HUES64 (cell line): ENCODE measurements around the gene ORC4.

ENCODE experiments used
- H3K27ac ChIP-seq: 2 replicates; pipeline ENCODE4 v1.7.0; 2013; ENCODE audit warnings: low read depth, low read length, inconsistent platforms
- H3K27me3 ChIP-seq: 2 replicates; pipeline ENCODE4 v1.6.1; 2013; ENCODE audit warnings: mild to moderate bottlenecking, low read length; ENCODE audit not compliant: insufficient read depth
- H3K36me3 ChIP-seq: 2 replicates; pipeline ENCODE4 v1.6.1; 2013; ENCODE audit warnings: mild to moderate bottlenecking, low read length; ENCODE audit not compliant: insufficient read depth
- H3K4me1 ChIP-seq: 2 replicates; pipeline ENCODE4 v1.6.1; 2013; ENCODE audit warnings: mild to moderate bottlenecking, low read length, moderate library complexity; ENCODE audit not compliant: insufficient read depth
- H3K4me3 ChIP-seq: 2 replicates; pipeline ENCODE4 v1.5.1; 2013; ENCODE audit warnings: mild to moderate bottlenecking, low read length, moderate library complexity
- H3K9ac ChIP-seq: 2 replicates; pipeline ENCODE4 v1.6.1; 2013; ENCODE audit warnings: mild to moderate bottlenecking, low read depth, low read length
- H3K9me3 ChIP-seq: 2 replicates; pipeline ENCODE4 v1.6.1; 2013; ENCODE audit warnings: low read depth, low read length; ENCODE audit not compliant: insufficient read depth
- WGBS: fragments of 150-250, 120-280 bp; methylation state at CpG from one replicate; pipeline ENCODE4 v1.1.7; 2013; ENCODE audit warnings: missing lambda C conversion rate; 5-methylcytosine and 5-hydroxymethylcytosine counted together

The ORC4 gene

DNA sequence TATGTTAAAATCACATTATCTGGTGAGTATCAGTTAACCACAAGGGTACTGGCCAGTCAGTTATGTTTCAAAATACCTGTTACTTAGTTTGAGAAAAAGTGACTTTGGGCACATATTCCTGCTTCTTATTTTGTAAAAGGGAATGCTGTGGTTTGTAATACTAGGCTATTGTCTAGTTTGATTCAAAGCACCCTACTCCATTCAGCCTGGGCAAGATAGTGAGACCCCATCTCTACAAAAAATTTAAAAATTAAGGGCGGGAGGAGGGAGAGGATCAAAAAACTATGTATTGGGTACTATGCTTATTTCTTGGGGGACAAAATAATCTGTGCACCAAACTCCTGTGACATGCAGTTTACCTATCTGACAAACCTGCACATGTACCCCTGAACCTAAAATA, 19.2 kb upstream of the ORC4 start:
- no CpG with 5 or more reads among the region's 1 CpG for WGBS
- Histone ChIP-seq H3K36me3 (no peaks in the 10 kb centered on the region), H3K4me1 (peaks cover 15% of the 10 kb centered on the region), H3K9ac (no peak overlapping the region), H3K27me3 (no peaks in the 10 kb centered on the region), H3K4me3 (no peak overlapping the region), H3K9me3 (no peaks in the 10 kb centered on the region), H3K27ac (no peak overlapping the region)

DNA sequence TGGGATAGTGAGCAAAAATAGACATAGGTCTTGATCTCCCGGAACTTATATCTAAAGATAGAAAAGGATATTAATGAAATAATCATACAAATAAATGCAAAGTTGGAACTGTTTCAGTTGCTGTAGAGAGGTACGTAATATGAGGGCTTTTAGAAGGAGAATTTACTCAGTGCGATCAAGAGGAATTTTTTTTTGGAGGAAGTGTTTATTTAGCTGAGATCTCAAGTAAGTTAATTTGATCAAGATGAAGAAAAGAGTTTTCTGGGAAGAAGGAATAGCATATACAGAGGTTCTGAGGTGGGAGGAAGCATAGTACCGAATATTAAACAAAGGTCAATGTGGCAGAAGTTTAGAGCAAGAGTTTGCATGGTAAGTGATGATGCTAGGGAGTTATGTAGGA, 11.7 kb upstream of the ORC4 start:
- Histone ChIP-seq H3K27ac (no peak overlapping the region), H3K9ac (no peak overlapping the region), H3K9me3 (no peaks in the 10 kb centered on the region), H3K36me3 (no peaks in the 10 kb centered on the region), H3K27me3 (no peaks in the 10 kb centered on the region), H3K4me1 (no peaks in the 10 kb centered on the region; the same call in 1 of the 2 replicates), H3K4me3 (no peak overlapping the region)
- 93% methylated on average over 3 of the region's 4 CpGs for WGBS

DNA sequence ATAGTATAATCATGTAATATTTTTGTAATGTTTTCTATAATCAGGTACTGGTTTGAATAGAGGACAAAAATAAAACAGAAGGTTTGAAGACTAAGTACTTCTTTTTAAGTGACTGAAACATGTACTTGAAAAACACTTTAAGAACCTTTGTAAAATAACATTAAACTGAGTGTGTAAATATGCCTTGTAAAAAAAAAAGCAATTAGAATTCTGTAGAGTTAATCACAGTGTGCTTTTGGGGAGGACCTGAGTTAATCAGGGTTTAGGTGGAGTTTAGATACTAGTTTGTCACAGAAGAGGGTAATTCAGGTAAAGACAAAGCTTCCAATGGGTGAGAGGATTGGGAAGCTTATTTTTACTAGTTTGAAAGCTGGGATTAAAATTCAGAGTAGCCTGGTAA, 10.6 kb upstream of the ORC4 start:
- no peaks in the 10 kb centered on the region for H3K9me3 ChIP-seq
- H3K36me3 ChIP-seq: no peaks in the 10 kb centered on the region
- H3K4me1 ChIP-seq: no peaks in the 10 kb centered on the region
- no peak overlapping the region for H3K9ac ChIP-seq
- H3K4me3 ChIP-seq: no peak overlapping the region
- H3K27me3 ChIP-seq: no peaks in the 10 kb centered on the region
- no peak overlapping the region for H3K27ac ChIP-seq

DNA sequence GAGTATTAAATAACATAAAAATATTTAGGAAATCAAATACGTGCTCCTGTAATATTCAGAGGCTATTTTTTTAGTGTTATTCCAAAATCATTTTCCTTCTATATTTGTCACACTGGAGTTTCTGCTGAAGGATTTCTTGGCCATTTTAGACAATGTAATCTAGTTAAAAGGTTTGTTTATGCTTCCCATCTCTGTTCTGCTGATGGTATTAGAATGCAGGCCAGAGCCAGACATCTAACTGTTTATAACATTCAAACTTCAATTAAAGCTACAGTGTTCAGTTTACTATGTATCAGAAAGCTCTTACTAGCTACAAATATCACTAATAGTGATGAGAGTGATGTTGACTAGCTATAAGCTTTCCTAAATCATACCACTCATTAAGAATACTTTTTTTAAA, 8.2 kb upstream of the ORC4 start:
- no peak overlapping the region for H3K9ac ChIP-seq
- no peaks in the 10 kb centered on the region for H3K9me3 ChIP-seq
- no peak overlapping the region for H3K4me3 ChIP-seq
- WGBS: no CpG with 5 or more reads among the region's 1 CpG
- no peaks in the 10 kb centered on the region for H3K27me3 ChIP-seq
- H3K4me1 ChIP-seq: no peaks in the 10 kb centered on the region
- 0 out of 2 replicates have a peak, but pooled peaks cover 3% of the 10 kb centered on the region for H3K36me3 ChIP-seq
- no peak overlapping the region for H3K27ac ChIP-seq

DNA sequence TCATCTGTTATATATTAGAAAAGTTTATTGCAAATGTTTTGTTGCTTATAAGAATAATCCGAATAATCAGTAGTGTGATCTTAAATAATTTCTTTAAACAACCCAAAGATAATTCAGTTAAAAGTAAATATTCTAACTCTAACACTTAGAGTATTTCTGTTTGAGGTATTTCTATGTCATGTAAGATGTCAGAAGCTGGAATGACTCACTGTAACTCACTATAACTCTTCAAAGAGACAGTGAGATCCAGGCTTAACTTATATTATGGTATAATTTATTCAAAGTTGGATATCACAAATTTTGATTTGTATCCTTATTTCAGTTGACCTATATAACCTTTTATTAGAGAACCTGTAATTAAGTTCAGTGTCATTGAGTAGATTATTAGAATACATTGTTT, 7.3 kb upstream of the ORC4 start:
- WGBS: no CpG with 5 or more reads among the region's 1 CpG
- Histone ChIP-seq H3K9me3 (no peaks in the 10 kb centered on the region), H3K36me3 (0 out of 2 replicates have a peak, but pooled peaks cover 3% of the 10 kb centered on the region), H3K27me3 (no peaks in the 10 kb centered on the region), H3K4me1 (peaks cover 6% of the 10 kb centered on the region), H3K9ac (no peak overlapping the region), H3K4me3 (no peak overlapping the region), H3K27ac (no peak overlapping the region)

DNA sequence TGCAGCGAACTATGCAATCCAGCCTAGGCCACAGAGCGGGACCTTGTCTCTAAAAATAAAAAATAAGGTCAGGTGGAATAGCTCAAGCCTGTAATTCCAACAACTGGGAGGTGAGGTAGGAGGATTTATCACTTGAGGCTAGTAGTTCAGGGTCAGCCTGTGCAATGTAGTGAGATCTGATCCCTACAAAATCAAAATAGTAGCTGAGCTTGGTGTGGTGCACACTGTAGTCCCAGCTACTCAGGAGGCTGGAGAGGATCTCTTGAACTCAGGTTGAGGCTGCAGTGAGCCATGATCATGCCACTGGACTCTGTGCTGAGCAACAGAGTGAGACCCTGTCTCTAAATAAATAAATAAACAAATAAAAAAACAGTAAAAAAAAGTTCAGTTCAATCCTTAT, 6.0 kb upstream of the ORC4 start:
- 96% methylated on average over 2 of the region's 2 CpGs for WGBS
- Histone ChIP-seq H3K4me3 (no peak overlapping the region), H3K27me3 (no peaks in the 10 kb centered on the region), H3K9ac (no peak overlapping the region), H3K27ac (no peak overlapping the region), H3K9me3 (no peaks in the 10 kb centered on the region), H3K4me1 (peaks cover 15% of the 10 kb centered on the region), H3K36me3 (0 out of 2 replicates have a peak, but pooled peaks cover 3% of the 10 kb centered on the region)

DNA sequence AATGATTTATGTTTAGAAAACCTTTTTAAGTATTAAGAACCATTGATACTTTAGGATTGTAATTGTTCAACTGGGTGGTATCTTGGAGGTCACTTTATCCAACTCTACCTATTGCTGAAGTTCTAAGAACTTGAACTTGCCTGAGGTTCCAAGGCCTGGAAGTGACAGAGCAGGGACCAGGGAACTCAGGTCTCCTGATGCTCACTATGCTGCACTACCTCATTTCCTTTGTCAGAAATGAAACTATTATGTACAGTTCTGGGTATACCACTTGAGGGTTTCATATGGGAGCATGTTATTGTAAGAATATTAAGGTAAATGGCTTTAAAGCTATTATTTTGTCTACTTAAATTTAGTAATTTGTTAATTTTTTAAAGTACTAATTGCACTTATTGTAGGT, 3.3 kb upstream of the ORC4 start:
- H3K27ac ChIP-seq: no peak overlapping the region
- no peak overlapping the region for H3K9ac ChIP-seq
- peaks cover 17% of the 10 kb centered on the region for H3K4me1 ChIP-seq
- 0 out of 2 replicates have a peak, but pooled peaks cover 3% of the 10 kb centered on the region for H3K36me3 ChIP-seq
- H3K4me3 ChIP-seq: no peak overlapping the region
- H3K9me3 ChIP-seq: no peaks in the 10 kb centered on the region
- H3K27me3 ChIP-seq: no peaks in the 10 kb centered on the region

DNA sequence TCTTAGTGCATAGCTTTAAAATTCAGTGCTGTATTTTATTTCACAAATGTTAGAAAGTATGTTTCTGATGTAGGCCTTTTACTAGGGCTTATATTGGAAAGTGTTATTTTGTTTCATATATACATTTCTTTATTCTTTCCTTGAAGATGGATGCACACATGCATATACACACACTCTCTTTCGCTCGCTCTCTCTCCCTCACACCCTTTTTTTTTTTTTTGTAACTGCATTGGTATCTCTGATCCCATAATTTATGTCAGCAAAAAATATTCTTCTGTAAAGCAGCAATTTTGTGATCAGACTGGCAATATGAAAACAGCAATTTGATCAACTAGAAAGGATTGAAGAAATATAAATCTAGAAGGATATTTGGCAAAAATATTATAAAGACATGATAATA, 2.3 kb upstream of the ORC4 start:
- Histone ChIP-seq H3K27me3 (no peaks in the 10 kb centered on the region), H3K36me3 (0 out of 2 replicates have a peak, but pooled peaks cover 3% of the 10 kb centered on the region), H3K4me1 (peaks cover 27% of the 10 kb centered on the region), H3K27ac (no peak overlapping the region), H3K4me3 (peak overlapping the region; percentile 98), H3K9ac (no peak overlapping the region), H3K9me3 (no peaks in the 10 kb centered on the region)
- 86% methylated on average over 2 of the region's 2 CpGs for WGBS

DNA sequence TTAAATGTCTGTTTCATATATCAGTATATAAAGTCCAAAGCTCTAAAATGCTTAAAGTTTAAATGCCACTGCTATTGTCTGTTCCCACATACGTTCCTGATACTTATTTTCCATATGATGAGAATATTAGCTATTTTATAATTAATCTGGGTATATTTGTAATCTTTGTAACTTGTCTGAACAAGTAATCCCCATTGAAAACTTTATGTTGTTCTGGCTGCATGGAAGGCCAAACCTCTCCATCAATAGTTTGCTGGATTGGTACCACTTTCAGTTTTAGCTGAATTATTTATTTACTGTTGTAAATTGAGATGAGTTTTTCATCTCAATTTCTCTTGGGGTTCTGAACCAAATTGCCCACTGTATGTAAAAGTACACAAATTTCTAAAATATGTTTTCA, 1.8 kb upstream of the ORC4 start:
- Histone ChIP-seq H3K27ac (no peak overlapping the region), H3K36me3 (0 out of 2 replicates have a peak, but pooled peaks cover 3% of the 10 kb centered on the region), H3K27me3 (no peaks in the 10 kb centered on the region), H3K4me3 (peak overlapping the region; percentile 98), H3K9ac (peak overlapping the region; percentile 45; the same call in 1 of the 2 replicates), H3K4me1 (peaks cover 30% of the 10 kb centered on the region), H3K9me3 (no peaks in the 10 kb centered on the region)
- WGBS: 40% methylated on average over 1 of the region's 1 CpG

DNA sequence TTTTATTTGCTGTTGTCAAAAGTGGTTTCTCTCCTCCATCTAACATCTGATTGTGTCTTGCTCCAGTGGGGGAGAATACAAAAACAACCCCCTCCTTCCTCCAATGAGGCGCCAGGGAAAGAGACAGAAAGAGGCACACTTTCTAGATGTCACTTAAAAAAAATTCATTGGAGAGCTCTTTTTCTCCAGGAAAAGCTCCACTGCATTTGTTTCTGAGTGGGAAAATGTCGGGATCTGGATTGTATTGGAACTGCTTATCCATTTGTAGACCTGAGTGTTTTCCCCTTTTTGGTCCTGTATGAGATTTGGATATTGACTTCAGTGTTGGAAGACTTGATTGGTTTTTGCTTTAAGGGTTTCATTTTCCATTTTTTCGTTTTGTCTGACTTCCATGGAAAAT, 1.3 kb upstream of the ORC4 start:
- no peaks in the 10 kb centered on the region for H3K27me3 ChIP-seq
- H3K36me3 ChIP-seq: 0 out of 2 replicates have a peak, but pooled peaks cover 3% of the 10 kb centered on the region
- WGBS: 9% methylated on average over 3 of the region's 3 CpGs
- H3K9ac ChIP-seq: peak overlapping the region; percentile 45; the same call in 1 of the 2 replicates
- peak overlapping the region; percentile 98 for H3K4me3 ChIP-seq
- H3K9me3 ChIP-seq: no peaks in the 10 kb centered on the region
- H3K27ac ChIP-seq: peak overlapping the region; percentile 81; the same call in 1 of the 2 replicates
- H3K4me1 ChIP-seq: peaks cover 30% of the 10 kb centered on the region

DNA sequence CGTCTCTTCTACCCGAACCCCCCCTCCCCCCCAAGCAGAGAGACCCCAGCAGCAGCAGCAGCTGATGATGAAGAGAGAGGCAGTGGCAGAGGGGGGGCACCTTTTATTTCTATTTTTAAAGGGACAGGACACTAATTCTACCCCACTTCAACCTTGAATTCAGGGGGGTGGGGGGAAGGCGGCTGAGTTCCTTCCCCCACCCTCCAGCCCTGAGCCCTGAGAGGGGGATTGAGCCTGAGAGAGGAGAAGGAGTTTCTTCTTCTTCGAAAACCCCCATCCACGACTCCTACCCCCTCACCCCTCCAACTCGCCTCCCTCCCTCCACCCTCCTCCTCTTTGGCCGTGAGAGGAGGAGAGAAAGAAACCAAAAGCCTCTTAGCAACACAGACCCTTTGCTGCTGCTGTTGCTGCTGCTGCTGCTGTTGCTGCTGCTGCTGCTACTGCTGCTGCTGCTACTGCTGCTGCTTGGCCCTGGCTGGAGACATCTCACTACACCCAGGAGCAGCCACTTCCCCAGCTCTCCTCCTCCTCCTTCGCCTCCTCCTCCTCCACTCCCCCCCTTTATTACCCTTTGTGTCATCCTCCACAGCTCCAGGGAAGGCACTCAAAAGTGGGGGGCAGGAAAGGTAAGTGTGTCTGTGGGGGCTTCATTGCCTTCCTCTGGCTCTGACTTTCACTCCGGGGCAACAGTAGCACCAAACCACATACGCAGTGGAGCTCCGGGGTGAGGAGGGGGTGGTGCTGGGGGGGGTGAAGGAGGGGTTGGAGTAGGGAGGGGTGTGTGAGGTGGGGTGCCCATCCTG, 723 bp upstream of the ORC4 start, which contains the start of gene MBD5:
Gene MBD5, plus strand, starts transcription at position 33 of the 803 bp plus-strand sequence.
- H3K36me3 ChIP-seq: 0 out of 2 replicates have a peak, but pooled peaks cover 3% of the 10 kb centered on the region
- H3K27me3 ChIP-seq: no peaks in the 10 kb centered on the region
- no peaks in the 10 kb centered on the region for H3K9me3 ChIP-seq
- peaks cover 30% of the 10 kb centered on the region for H3K4me1 ChIP-seq
- peak within 1 kb of the TSS; percentile 98 for H3K4me3 ChIP-seq
- peak within 1 kb of the TSS; percentile 81 for H3K27ac ChIP-seq
- 2% methylated on average over 7 of the region's 11 CpGs for WGBS
- peak within 1 kb of the TSS; percentile 89 for H3K9ac ChIP-seq
